SHP77 treated with DMSO at 0.1 percent for 48 hours (cell line): ENCODE measurements around the gene SUPT5H.

Experiments
- DNase-seq: peaks from one replicate; lab custom pipeline; 2025; lab: John Stamatoyannopoulos, UW

Gene SUPT5H

DNA sequence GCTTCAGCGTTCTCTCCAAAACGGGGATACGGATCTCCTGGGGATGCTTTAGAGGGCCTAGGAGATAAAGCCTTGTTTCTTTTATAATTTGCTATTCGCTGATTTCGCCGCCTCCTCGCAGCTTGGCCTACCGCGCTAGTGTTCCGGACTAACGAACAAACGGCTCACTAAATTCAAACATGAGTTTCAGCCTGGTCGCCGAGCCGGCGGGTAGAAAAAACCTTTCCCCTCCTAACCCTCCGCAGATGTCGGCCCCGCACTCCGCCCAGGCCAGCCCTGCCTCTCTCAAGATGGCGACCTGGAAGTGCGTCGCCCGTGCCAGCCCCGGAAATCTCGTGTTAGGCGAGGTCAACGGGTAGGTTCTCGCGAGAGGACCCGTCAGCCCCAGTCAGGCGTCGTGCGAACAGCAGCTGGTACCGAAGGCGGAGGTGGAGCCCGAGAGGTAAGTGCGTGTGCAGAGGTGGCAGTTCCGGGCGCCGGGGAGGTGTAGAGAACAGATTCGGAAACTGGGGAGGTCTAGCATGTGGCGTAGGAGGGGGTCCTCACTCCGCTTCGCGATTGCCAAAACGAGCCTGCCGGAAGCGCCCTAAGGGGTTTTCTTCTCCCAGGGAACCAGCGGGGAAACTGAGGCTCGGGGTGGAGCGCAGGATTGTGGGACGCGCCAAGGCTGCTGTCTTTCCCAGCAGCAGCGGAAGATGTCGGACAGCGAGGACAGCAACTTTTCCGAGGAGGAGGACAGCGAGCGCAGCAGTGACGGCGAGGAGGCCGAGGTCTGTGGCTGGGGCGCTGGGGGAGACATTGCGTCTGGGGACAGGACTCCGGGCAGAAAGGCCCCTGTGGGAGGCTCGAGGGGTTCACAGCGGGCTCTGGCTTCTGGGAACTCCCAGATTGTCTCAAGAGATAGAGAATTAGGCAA lies at the start of gene SUPT5H:
Gene SUPT5H (plus strand): TSS at position 387 of the 916 bp plus-strand sequence. CDS start 309 bp downstream, at position 696.
- peak; percentile 92 for DNase-seq

DNA sequence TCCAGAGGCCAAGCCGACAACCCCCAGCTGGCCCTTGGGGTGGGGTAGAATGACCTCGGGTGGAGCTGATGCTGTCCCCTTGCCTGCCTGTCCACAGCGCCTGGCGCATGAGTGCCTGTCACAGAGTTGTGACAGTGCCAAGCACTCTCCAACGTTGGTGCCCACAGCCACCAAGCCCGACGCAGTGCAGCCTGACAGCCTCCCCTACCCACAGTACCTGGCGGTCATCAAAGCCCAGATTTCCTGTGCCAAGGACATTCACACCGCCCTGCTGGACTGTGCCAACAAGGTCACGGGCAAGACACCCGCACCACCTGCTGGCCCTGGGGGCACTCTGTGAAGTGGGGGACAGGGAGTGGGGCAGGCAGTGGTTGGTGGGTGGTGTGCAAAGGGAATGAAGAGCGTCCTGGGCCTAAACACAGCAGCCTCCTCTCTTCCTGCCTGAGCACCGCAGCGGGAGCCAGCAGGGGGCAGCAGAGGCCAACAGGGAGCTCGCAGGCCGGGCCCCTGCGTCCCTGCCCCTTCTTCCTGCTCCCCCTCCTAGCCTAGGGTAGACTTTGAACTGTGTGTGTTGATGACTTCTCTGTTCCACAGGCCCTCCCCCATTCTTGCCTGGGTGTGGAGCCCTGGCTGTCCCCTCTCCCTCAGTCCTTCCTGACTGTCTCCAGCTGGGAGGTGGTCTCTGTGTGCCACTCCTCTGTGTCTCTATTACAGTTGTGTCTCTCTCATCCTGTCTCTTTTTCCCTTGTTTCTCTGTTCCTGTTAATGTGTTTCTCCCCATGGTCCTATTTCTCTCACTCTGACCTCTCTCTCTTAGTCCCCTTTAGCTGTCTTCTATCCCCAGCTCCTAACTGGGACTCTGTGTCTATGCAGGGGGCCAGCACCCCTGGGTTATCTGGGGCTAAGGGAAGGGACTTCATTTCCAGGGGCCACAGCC lies 47.8 kb upstream of the SUPT5H start:
- peak; percentile 79 for DNase-seq

DNA sequence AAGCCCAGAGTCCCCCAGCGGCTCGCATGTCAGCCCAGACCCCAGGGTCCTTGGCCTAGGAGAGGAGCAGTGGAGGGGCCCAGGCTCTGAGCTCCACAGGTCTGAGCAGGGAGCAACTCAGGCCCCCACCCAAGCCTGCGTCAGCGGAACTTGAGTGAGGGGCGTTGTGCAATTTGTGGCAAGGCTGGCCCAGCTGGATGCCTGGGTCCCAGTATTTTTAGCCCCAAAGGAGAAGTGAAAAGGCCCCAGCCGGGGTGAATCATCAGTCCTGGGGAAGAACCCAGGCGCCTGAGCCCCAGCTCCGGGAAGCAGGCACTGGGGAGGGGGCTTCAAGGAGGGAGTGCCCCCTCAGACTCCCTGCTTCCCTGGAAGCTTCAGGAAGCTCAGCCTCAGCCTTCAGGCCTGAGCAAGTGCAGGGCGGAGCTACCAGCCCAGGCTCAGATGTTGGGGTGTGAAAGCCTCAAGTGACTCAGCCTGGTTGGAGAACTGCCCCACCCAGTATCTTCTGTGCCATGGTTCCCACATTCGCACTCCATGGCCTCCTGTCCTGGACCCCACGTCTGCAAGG lies 47.0 kb upstream of the SUPT5H start:
- no peak for DNase-seq

DNA sequence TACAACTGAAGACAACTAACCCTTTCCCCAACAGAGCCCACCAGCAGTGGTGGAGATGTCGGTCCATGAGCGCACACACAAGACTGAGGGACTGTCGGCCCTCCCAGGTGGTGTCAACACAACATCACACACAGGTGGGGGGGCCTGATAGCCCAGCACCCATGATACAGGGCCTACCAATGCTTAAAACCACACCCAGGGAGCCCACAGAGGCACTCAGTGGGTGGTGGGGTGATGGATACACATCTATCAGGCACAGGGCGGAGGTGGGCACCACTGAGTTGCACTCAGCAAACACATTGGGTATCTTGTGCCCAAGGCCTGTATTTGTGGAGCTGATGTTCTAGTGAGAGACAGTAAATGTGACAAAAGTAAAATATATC lies 45.7 kb upstream of the SUPT5H start:
- no peak for DNase-seq

DNA sequence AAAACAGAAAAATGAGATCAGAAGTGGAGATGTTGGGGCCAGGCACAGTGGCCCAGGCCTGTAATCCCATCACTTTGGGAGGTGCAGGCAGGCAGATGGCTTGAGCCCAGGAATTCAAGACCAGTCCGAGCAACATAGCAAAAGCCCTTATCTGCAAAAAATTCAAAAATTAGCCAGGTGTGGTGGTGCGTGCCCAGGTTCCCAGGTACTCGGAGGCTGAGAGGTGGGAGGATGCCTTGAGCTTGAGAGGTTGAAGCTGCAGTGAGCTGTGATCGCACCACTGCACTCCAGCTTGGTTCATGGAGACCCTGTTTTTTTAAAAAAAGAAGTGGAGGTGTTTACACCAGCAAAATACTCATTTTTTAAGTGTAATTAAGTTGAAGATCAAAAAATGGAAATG lies 45.3 kb upstream of the SUPT5H start:
- DNase-seq, result no peak

DNA sequence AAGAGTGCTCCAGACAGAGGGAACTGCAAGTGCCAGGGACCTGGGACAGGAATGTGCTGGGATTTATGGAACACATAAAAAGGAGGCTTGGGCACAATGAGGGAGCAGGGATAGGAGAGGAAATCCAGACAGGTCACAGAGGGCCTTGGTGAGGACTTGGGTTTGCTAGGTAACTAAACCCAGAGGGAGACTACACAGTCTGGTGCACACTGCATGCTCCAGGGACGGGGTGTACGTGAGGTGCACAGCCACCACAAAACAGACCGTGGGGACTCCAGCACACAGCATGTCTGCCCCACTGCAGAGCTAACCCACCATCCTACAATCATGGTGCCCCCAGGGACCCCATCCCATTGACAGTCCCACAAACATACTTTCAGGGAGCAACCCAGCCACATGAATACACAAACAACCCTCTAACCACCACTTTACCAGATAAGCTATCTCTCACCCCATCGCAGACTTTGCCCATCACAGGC lies 44.3 kb upstream of the SUPT5H start:
- DNase-seq, result no peak

DNA sequence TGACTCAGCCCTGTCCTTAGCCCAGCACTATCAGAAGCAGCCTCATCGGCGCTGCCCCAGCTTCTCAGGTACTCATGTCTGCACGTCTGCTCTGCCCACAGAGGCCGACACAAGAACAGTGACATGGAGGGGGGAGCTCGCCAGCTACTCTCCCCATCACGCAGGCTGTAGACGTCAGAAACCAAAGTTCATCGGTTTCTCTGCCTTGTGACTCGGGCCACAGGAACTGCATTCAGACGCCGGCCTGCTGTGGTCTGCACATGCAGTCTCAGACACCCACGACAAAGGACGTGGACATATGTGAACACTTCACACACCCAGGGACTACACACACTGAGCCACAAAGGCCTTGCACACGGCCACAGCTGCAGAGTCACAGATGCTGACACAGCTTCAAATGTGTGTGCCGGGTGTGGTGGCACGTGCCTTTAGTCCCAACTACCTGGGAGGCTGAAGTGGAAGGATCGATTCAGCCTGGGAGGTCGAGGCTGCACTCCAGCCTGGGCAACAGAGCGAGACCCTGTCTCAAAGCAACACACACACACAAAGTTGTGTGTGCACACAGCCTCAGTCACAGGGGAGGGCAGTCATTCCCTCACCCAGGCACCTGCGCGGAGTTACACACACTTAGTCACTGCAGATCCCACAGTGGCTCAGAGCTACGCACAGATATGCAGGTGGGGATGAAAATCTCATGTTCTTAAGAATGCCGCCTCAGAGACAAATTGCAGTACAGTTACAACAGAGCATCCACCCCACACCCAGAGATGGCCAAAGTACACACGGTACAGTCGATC lies 43.6 kb upstream of the SUPT5H start:
- DNase-seq, result no peak

DNA sequence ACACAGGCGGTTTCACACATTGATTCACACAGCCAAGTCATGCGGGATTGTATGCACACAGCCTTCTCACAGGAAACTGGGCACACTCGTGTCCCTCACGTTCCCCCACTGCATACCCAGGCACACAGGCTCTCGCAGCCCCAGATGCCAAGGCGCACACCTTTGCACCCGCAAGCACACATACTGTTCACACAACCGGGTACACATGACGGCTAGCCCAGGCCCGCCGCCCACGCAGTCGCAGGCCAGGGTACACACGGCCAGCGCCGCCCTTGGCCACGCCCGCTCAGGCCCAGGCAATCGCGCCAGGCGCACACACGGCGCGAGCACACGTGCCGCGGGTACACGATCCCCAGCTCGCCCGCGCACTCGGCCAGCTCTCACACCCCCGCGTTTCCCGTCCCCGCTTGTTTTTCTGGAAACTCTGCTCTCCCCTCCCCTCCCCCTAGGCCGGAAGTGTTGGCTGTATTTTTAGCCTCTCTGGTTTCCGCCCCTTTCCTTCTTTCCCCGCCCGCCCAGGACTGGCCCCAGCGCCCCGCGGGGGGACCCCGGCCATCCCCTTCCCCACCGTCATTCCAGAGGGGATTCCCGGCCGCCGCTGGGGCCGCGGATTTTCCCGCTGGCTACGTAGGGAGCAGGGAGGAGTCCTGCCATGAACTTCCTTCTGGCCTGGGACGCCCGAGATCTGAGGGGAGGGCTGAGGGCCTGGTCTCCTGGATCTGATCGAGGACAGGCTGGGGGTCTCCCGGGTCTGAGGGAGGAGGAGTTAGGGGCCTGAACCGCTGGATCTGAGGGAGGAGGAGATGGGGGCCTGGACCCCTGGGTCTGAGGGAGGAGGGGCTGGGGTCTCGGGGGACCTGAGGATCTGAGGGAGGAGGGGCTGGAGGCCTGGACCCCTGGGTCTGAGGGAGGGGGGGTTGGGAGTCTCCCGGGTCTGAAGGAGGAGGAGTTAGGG lies 42.8 kb upstream of the SUPT5H start:
- DNase-seq, result peak; percentile 73

DNA sequence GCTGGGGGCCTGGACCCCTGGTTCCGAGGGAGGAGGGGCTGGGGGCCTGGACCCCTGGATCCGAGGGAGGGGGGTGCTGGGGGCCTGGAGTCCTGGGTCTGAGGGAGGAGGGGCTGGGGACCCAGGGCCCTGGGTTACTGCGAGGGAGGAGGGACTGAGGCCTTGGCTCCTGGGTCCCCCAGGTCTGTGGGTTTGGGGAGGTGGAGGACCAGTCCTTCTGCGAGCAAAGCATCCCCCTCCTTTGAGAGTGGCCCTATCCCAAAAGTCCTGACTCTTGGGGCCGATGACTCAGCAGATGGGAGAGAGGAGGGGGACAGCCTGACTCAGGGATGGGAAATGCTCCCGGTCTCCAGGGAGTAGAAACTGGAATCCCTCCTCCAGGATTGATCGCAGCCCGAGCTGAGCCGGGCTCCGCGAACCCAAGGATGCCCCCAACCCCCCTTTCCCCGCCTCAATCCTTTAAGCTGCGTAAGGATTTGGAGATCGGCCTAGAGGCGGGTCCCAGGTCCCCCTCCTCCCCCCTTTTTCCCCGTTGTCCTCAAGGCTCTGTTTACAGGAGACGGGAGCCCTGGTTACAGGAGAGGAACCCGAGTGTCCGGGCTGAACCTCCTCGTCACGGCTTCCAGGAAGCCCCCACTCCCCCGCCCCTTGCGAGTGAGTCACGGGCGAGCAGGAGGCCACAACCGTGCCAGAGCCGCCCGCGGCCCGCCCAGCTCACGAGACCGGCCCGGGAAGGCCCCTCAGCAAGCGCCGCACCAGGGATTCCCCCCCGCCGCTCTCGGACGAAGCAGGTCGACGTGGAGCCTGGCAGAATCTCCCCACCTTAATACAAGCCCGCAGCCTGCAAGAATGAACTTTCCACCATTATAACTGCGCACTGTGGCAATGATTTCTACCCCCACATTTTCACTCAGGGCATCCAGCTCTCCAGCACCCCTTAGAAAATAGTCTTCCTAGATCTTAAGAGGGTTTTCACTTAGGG lies 41.8 kb upstream of the SUPT5H start:
- peak; percentile 60 for DNase-seq

DNA sequence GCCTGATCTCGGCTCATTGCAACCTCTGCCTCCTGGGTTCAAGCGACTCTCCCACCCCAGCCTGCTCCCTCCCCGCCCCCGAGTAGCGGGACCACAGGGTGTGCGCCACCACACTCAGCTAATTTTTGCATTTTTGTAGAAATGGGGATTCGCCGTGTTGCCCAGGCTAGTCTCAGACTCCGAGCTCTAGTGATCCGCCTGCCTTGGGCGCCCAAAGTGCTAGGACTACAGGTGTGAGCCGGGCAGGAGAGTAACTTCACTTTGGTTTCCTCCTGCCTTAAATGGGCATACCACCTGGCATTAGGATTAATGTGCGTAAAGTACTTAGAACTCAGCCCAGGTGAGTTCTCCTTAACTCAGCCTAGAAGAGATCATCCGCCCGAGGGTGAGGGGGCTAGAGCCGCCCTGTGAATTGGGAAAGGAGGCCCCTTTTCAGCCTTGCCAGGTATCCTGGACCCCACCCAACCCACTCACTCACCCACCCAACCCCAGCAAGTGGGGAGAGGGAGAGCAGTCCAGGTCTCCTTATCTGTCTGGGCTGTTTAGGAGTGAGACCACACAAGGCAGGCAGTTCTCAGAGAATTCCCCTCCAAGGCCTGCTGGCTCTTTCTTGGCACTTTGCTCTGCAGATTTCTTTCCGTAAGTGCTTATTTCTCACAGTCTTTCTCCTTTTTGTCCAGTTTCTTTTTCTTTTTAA lies 40.0 kb upstream of the SUPT5H start:
- DNase-seq, result no peak

DNA sequence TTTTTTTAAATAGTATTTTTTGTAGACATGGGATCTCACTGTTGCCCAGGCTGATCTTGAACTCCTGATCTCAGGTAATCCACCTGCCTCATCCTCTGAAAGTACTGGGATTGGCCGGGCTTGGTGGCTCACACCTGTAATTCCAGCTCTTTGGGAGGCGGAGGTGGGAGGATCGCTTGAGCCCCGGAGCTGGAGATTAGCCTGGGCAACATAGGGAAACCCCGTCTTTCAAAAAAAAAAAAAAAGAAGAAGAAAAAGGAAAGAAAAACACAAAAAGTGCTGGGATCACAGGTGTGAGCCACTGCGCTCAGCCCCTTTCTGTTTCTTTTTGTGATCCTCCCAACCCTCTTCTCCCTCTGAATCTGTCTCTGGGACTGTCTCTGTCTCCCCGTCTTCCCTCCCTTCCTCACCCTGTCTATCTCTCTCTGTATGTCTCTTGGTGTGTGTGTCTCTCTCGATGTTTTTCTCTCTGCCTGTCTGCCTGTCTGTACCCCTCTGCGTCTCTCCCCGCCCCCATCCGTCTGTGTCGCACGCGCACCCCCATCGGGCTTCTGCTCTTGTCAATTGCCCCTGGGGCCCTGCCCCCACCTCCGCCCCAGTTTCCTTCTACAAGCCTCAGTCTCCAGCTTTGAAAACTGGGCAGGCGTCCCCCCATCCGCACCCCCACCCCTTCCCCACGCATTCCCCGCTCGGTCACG lies 39.3 kb upstream of the SUPT5H start:
- peak; percentile 67 for DNase-seq

DNA sequence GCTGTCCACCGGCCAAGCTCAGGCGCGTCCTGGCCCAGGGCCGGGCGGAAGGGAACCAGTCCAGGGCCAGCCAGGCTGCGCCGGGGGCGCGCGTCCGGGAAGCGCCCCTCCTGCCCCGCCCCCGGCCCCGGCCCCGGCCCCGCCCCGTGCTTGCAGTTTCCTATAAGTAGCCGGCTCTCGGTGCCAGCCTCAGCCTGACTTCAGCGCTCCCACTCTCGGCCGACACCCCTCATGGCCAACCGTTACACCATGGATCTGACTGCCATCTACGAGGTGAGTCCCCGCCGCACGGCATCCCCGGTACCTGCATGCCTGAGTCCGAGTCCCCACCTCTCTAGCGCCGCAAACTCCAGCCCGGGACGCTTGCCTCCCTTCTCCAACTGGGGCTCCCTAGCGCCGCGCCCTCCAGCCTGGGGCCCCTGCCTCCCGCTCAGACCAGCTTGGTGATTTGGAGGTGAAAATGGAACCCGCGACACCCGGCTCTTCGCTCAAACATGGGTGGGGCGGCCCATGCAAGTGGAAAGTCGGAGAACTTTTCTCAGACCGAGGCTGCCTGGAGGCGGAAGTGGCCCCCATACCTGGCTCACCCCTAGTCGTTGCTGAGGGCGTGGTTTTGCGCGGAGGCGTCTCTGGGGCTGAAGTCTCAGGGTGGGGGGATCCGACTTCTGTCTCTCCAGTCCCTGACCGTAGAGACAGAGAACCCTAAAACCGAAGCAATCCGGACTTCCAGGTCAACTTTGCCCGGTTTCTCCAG lies 38.5 kb upstream of the SUPT5H start, which contains the start of gene ZFP36:
Gene ZFP36 (plus strand): TSS at position 192 of the 754 bp plus-strand sequence. CDS start 58 bp downstream, at position 250.
- DNase-seq, result peak; percentile 67

DNA sequence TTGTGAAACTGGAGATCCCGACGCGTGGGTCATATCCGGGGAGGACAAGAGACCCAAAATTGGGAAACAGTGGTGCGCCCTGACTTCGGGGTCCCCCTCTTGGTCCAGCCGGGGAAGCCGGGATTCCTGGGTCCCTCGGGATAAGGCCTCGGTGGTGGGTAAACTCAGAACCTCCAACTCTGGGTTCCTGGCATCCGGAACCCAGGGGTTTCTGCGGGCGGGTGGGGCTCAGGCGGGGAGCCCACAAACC lies 38.0 kb upstream of the SUPT5H start:
- no peak for DNase-seq

DNA sequence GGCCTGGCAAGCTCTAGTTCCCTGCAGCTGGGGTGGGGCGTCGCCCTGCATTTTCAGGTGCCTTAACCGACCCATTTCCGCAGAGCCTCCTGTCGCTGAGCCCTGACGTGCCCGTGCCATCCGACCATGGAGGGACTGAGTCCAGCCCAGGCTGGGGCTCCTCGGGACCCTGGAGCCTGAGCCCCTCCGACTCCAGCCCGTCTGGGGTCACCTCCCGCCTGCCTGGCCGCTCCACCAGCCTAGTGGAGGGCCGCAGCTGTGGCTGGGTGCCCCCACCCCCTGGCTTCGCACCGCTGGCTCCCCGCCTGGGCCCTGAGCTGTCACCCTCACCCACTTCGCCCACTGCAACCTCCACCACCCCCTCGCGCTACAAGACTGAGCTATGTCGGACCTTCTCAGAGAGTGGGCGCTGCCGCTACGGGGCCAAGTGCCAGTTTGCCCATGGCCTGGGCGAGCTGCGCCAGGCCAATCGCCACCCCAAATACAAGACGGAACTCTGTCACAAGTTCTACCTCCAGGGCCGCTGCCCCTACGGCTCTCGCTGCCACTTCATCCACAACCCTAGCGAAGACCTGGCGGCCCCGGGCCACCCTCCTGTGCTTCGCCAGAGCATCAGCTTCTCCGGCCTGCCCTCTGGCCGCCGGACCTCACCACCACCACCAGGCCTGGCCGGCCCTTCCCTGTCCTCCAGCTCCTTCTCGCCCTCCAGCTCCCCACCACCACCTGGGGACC lies 37.6 kb upstream of the SUPT5H start:
- DNase-seq, result no peak

DNA sequence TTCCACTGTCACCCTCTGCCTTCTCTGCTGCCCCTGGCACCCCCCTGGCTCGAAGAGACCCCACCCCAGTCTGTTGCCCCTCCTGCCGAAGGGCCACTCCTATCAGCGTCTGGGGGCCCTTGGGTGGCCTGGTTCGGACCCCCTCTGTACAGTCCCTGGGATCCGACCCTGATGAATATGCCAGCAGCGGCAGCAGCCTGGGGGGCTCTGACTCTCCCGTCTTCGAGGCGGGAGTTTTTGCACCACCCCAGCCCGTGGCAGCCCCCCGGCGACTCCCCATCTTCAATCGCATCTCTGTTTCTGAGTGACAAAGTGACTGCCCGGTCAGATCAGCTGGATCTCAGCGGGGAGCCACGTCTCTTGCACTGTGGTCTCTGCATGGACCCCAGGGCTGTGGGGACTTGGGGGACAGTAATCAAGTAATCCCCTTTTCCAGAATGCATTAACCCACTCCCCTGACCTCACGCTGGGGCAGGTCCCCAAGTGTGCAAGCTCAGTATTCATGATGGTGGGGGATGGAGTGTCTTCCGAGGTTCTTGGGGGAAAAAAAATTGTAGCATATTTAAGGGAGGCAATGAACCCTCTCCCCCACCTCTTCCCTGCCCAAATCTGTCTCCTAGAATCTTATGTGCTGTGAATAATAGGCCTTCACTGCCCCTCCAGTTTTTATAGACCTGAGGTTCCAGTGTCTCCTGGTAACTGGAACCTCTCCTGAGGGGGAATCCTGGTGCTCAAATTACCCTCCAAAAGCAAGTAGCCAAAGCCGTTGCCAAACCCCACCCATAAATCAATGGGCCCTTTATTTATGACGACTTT lies 36.8 kb upstream of the SUPT5H start:
- no peak for DNase-seq
